Stimulated activated CD8-positive, alpha-beta memory T cell treated with anti-CD3 and anti-CD28 coated beads, Interleukin-7, amount 100 ng/mL, for 24 hours (primary cell): ENCODE results near the gene C11orf24.

Experiments
- DNase-seq: peaks from one replicate; pipeline ENCODE4 v3.0.0-alpha.2; 2020; ENCODE audit warnings: low read depth

C11orf24 gene

GRCh38 chr11:68271781-68272608 is at the start of gene C11orf24:
C11orf24 (minus strand) TSS chr11:68271973; CDS start chr11:68263767, 8,206 bp downstream.
- DNase-seq, result peak; percentile 88

- DNase-seq, result no peak
Measured at GRCh38 chr11:68317147-68317785, 45.5 kb upstream of the C11orf24 start.

GRCh38 chr11:68315171-68315920 is 43.6 kb upstream of the C11orf24 start:
- DNase-seq, result no peak

GRCh38 chr11:68314203-68315170 is 42.7 kb upstream of the C11orf24 start:
- DNase-seq, result no peak

- DNase-seq, result no peak
Measured at GRCh38 chr11:68313574-68314202, 41.9 kb upstream of the C11orf24 start.

GRCh38 chr11:68312780-68313573 is 41.2 kb upstream of the C11orf24 start:
- no peak for DNase-seq

GRCh38 chr11:68312117-68312779 is 40.5 kb upstream of the C11orf24 start, which contains the start of gene LRP5:
LRP5 (plus strand) TSS chr11:68312591; CDS start chr11:68312715, 124 bp downstream.
- DNase-seq, result no peak

GRCh38 chr11:68311160-68312116 is 39.7 kb upstream of the C11orf24 start:
- DNase-seq, result no peak

- DNase-seq, result no peak
Measured at GRCh38 chr11:68309621-68310185, 37.9 kb upstream of the C11orf24 start.

- no peak for DNase-seq
Measured at GRCh38 chr11:68308068-68308467, 36.3 kb upstream of the C11orf24 start.

- DNase-seq, result no peak
Measured at GRCh38 chr11:68306636-68307035, 34.9 kb upstream of the C11orf24 start.

GRCh38 chr11:68303982-68304780 is 32.4 kb upstream of the C11orf24 start:
- DNase-seq, result no peak

GRCh38 chr11:68303083-68303482 is 31.3 kb upstream of the C11orf24 start:
- no peak for DNase-seq

GRCh38 chr11:68302670-68303069 is 30.9 kb upstream of the C11orf24 start:
- DNase-seq, result no peak

- DNase-seq, result no peak
Measured at GRCh38 chr11:68302256-68302655, 30.5 kb upstream of the C11orf24 start.

- no peak for DNase-seq
Measured at GRCh38 chr11:68300076-68300830, 28.5 kb upstream of the C11orf24 start.
